H4 (cell line): Measurements from ENCODE around the gene CLSTN1. TPM values are rescaled to one million over a fixed set of nuclear protein-coding genes. Genes with fewer than 3 reads are reported as not detected.

Source experiments
- DNase-seq: peaks from one replicate; pipeline ENCODE4 v3.0.0-alpha.2; 2015; ENCODE audit warnings: low spot score
- total RNA-seq: library from RNA; depleted of rRNA; stranded (reverse); fragments of >200 nt; shearing (Covaris generic); gene quantifications from 2 replicates; pipeline ENCODE4 v1.2.3, GENCODE V29; 2014

Gene CLSTN1
- total RNA-seq, 1 experiment from 2014 or later, result 31.0 TPM

DNA sequence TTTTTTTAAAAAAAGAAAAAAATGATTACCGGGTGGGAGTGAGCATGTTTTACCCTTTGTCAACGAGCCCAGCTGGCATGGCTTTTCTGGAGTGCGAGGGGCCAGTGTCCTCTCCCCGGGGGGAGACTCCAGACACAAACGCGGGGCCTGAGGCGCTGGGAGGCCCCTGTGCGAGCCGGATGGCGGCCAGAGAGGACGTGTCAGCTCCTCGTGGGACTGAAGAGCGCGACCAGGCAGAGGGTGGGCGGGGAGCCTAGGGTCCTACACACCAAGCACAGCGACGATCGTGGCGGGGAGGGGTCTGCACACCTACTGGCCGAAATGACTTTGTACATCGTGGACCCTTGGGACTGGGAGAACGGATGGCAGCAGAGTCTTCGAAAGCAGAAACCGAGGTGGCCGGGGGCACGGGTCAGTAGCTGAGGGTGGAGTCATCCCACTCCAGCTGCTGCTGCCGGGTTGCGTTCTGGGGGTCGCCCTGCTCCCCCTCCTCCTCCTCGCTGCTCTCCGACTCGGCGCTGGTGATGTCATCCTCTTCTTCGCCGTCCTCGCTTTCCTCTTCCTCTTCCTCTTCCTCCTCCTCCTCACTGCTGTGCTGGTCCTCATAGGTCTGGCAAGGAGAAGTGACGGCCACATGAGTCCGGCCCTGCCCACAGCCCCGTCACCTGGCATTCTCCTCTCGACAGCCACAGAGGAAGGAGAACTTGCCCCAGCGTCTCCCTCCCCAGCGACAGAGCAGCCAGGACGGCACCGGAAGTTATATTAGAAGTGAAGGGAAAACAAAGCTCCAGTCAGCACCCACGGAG is 93.5 kb downstream of the CLSTN1 start:
- no peak for DNase-seq

DNA sequence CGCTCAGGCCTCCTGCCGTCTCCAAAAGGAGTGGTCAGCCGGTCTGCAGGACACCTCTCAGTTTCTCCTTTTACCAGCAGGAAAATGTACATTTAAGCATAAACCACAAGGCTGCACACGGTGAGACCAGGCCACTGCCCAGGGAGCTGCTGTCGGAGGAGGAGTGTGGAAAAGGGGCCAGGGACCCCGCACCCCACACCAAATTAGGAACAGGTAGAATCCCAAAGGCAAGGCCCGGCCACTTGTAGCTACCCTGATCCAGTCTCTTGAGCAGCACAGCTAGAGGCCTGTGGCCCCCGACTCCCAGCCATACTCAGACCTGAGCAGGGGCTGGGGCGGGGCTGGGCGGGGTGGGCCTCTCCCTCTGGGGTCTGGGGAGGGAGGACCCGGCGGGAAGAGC is 94.2 kb downstream of the CLSTN1 start:
- DNase-seq, result no peak

DNA sequence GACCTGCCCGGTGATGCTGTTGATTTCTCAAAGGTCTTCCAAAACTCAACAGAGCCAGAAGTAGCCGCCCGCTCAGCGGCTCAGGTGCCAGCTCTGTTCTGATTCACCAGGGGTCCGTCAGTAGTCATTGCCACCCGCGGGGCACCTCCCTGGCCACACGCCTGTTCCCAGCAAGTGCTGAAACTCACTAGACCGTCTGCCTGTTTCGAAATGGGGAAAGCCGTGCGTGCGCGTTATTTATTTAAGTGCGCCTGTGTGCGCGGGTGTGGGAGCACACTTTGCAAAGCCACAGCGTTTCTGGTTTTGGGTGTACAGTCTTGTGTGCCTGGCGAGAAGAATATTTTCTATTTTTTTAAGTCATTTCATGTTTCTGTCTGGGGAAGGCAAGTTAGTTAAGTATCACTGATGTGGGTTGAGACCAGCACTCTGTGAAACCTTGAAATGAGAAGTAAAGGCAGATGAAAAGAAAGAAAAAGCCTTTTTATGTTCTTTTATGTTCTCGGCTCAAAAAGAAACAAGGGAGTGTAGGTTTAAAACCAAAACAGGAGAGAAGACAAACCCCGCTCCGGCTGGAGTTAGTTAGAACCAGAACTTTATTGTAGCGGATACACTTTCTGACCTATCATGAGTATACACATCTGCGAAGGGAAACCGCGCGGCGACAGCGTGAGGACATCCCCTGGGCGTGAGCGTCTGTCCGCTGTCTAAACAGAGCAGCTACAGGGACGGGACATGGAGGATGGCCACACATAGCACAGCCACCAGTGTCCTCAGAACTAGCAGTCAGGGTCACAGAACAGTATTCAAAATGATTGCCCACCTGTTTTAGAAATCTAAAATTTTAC is 95.1 kb downstream of the CLSTN1 start:
- no peak for DNase-seq

DNA sequence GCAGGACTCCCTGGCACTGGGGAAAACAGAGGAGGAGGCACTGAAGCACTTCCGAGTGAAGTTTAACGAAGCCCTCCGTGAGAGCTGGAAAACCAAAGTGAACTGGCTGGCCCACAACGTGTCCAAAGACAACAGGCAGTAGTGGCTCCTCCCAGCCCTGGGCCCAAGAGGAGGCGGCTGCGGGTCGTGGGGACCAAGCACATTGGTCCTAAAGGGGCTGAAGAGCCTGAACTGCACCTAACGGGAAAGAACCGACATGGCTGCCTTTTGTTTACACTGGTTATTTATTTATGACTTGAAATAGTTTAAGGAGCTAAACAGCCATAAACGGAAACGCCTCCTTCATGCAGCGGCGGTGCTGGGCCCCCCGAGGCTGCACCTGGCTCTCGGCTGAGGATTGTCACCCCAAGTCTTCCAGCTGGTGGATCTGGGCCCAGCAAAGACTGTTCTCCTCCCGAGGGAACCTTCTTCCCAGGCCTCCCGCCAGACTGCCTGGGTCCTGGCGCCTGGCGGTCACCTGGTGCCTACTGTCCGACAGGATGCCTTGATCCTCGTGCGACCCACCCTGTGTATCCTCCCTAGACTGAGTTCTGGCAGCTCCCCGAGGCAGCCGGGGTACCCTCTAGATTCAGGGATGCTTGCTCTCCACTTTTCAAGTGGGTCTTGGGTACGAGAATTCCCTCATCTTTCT is 96.7 kb downstream of the CLSTN1 start:
- DNase-seq, result no peak

DNA sequence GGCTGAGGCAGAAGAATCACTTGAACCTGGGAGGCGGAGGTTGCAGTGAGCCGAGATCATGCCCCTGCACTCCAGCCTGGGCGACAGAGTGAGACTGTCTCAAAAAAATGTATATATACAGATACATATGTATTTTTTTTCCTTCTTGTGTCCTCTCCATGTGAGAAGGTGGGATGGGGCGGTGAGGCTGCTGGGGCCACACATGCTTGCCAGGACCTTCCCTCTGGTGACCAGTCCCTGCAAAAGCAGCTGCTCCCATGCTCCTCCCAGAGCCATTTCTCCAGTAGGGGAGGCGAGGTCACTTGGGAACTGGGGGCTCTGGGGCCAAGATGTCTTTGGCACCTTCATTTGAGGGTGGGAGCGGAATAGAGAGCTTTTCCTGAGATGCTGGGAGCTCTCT is 97.4 kb downstream of the CLSTN1 start:
- DNase-seq, result no peak

DNA sequence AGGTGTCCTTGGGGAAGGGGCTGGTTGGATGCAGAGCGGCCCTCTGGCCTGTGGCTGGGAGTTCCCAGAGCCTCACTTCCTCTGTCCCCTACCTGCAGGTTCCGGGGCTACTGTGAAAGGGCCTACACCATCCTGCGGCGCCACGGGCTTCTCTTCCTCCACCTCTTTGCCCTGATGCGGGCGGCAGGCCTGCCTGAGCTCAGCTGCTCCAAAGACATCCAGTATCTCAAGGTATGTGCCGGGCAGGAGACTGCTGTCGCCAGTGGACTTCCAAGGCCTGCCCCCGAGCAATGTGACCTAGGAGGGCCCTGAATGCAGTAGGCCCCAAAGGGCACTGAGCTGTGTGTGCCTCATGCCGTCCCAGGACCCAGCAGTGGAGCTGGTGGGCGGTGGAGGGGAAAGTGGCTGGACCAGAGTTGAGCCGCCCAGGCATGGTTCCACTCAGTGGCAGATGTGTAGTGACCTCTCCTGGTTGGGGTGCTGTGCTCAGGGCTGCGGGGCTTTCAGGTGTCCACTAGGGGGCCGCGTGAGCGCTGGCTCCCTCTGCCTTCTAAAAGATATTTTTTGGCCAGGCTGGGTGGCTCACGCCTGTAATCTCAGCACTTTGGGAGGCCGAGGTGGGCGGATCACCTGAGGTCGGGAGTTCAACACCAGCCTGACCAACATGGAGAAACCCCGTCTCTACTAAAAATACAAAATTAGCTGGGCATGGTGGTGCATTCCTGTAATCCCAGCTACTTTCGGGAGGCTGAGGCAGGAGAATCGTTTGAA is 98.9 kb downstream of the CLSTN1 start:
- DNase-seq, result peak; percentile 45

DNA sequence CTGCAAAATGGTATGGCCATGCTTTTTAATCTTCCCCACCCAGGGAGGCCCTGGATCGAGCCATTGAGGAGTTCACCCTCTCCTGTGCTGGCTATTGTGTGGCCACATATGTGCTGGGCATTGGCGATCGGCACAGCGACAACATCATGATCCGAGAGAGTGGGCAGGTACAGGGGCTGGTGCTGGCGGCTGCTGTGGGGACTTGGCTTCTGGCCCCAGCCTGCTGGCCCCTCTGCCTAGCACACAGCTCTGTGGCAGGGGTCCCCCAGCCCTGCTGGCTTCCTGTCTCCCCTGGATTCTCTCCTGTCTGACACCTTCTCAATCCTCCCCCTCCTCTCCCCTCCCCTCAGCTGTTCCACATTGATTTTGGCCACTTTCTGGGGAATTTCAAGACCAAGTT is 99.8 kb downstream of the CLSTN1 start:
- DNase-seq, result no peak

DNA sequence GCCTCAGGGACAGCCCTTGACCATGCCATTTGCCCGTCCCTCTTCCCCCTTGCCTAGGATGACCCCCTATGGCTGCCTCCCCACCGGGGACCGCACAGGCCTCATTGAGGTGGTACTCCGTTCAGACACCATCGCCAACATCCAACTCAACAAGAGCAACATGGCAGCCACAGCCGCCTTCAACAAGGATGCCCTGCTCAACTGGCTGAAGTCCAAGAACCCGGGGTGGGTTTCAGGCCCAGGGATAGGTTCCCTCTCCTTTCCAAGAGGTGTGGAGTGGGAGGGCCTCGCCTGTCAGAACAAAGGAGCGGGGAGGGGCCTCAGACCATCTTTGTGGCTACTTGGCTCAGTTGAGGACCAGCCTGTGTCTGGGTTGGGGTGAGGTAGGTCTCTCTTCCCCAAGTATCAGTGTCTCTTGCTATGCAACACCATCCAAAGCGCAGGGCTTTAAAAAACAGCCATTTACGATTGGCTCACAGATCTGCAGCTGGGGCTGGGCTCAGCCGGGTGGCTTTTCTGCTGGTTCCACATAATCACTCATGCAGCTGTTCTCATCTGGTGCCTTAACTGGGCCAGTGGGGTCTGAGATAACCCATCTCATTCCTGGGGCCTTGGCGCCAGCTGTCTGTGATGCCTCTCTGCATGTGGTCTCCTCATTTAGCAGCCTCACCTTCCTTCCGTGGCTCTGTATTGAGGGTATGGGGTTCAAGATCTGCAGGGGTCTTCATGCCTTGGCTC is 100.5 kb downstream of the CLSTN1 start:
- DNase-seq, result no peak

DNA sequence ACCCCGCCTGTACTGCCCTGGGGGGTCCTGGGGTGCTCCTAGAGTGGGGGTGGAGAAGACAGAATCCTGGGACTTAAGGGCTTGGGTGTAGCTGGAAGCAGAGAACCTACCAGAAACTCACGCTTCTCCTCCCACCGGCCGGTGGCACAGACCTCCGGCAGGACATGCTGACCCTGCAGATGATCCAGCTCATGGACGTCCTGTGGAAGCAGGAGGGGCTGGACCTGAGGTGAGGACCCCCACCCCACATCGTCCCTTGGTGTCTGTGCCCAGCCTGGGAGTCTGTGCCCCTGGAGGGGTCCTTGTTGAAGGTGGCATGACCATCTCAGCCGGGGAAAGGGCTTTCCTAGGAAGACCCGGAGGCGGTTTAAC is 101.4 kb downstream of the CLSTN1 start:
- DNase-seq, result no peak

DNA sequence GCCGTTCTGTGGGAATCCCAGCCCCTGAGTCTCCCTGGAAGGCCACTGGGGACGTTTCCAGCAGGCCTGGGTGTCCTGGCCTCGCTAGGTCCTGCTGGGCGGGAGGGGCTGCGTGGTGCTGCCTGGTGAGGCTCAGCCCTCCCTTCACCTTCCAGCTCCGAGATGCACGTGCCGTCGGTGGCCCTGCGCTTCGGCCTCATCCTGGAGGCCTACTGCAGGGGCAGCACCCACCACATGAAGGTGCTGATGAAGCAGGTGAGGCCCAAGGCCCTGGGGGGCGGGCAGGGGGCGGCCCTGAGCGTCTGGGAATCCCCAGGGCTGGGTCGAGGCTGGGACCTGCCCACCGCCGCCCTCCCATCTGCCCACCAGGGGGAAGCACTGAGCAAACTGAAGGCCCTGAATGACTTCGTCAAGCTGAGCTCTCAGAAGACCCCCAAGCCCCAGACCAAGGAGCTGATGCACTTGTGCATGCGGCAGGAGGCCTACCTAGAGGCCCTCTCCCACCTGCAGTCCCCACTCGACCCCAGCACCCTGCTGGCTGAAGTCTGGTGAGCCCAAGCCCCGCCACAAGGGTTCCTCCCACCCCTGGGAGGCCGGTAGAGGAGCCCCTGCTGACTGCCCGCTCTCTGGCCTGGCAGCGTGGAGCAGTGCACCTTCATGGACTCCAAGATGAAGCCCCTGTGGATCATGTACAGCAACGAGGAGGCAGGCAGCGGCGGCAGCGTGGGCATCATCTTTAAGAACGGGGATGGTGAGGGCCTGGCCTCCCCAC is 102.0 kb downstream of the CLSTN1 start:
- no peak for DNase-seq

DNA sequence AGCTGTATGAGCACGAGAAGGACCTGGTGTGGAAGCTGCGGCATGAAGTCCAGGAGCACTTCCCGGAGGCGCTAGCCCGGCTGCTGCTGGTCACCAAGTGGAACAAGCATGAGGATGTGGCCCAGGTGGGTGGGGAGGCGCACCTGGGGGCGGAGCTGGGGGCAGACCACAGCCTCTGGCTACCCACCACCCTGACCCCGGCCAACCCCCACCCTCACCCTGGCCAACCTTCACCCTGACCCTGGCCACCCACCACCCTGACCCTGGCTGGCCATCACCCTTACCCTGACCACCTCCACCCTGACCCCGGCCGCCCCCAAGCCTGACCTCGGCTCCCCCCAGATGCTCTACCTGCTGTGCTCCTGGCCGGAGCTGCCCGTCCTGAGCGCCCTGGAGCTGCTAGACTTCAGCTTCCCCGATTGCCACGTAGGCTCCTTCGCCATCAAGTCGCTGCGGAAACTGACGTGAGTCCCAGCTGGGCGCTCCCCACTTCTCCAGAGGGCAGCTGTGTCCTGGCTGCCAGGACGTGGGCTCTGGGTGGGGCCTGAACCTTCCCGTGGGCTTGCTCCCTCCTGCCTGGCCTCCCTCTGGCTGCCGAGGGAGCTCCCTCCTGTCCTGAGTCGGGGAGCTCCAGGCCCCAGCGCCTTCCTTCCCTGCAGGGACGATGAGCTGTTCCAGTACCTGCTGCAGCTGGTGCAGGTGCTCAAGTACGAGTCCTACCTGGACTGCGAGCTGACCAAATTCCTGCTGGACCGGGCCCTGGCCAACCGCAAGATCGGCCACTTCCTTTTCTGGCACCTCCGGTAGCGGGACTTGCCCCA is 102.8 kb downstream of the CLSTN1 start:
- DNase-seq, result no peak

DNA sequence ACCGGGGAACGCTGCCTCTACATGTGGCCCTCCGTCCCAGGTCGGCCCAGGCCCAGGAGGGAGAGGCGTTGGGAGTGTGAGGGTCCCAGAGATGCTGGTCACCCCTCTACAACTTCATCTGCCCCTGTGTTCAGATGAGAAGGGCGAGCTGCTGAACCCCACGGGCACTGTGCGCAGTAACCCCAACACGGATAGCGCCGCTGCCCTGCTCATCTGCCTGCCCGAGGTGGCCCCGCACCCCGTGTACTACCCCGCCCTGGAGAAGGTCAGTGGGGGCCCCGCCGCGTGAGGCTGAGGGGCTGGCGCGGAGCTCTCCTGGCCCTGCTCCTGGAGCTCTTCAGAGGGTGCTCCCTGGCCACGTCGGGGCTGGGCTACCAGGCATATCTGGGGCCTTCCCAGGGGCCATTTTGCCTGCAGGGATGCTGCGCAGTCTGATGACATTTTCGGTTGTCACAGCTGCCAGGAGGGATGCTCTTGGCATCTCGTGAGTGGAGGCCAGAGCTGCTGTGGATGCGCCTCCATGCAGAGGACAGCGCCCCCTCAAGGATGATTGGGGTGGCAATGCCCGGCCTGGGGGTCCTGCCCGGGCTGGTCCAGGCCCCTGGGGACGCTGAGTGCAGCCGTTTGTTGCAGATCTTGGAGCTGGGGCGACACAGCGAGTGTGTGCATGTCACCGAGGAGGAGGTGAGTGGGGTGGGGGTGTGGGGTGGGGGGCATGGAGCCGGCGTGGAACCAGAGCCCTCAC is 103.6 kb downstream of the CLSTN1 start:
- no peak for DNase-seq

DNA sequence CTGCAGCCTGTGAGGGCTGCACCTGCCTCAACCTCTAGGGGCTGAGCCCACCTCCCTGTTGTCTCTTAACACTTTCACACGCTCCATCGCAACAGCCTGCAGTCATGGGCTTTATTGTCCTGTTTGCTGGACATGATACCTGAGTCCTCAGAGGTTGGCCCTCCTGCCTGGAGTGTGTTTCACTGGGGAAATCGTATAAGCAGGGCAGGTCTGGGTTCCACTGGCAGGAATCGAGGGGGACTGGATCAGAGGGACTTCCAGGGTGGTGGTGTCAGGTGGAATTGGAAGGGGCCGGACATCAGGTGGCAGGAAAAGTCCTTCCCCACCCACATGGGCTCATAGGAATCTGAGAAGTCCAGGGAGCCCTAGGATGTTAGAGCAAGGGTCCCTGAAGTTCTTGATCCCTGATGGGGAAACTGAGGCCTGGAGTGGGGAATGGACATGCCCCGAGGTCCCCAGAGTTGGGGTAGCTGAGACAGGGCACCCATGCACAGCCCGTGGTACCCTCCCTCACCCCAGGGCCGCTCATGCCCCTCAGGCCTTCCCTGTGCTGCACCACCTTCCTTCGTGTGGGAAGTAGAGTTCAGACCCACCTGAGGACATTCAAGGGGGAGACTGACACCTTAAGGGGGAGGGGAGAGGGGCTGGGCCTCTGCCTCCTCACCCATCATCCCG is 105.6 kb downstream of the CLSTN1 start:
- DNase-seq, result no peak

DNA sequence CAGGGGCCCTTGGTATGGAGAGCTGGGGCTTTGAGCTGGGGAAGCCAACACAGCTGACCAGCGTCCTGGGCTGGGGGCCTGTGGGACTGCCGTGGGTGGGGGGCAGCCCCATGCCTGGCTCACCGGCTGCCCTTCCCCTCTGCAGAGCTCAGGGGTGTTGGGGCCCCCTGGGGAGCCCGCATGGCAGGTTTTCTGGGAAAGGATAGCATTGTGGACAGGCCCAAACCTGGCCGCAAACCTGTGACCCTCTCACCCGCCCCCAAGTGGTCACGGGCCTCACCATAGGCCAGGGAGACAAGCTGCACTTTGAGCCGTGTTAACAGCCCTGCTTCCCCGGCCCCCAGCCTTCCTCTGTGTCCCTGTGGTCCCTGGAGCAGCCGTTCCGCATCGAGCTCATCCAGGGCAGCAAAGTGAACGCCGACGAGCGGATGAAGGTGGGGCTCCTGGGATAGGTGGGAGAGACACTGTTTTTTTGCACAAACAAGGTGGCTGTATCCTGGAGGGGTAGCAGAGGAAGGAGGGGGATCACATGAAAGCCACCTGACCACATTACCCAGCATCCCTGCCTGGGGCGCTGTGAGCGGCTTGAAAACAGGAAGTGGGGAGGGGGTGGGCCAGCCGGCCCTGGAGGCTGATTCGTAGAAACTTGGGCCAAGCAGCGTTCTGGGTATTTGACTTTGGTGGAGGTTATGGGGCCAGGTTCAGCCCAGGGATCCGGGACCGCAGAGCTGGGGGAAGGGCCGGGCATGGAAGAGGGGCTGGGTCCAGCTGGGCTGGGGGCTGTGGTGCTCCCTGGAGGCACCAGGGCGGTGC is 106.4 kb downstream of the CLSTN1 start:
- no peak for DNase-seq

DNA sequence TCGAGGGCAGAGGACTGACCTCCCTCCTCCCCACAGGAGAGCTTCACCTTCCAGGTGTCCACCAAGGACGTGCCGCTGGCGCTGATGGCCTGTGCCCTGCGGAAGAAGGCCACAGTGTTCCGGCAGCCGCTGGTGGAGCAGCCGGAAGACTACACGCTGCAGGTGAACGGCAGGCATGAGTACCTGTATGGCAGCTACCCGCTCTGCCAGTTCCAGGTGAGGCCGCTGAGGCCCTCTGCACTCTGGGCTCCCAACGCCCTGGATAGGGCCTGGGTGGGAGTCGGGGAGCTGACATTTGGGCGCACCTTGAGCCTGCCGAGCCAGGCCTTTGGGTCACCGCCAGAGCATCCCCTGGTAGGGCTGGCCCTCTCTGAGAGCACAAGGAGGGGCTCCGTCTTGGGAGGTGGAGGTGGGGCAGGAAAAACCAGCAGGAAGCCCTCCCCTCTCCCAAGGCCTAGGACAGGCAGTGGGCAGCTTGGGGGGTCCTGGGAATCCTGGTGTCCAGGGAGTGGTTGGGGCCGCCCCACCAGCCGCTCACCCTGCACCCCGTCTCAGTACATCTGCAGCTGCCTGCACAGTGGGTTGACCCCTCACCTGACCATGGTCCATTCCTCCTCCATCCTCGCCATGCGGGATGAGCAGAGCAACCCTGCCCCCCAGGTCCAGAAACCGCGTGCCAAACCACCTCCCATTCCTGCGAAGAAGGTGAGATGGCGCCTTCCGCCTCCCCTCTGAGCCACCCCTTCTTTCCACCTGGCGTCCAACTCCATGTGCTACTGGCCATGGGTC is 107.2 kb downstream of the CLSTN1 start:
- DNase-seq, result no peak

DNA sequence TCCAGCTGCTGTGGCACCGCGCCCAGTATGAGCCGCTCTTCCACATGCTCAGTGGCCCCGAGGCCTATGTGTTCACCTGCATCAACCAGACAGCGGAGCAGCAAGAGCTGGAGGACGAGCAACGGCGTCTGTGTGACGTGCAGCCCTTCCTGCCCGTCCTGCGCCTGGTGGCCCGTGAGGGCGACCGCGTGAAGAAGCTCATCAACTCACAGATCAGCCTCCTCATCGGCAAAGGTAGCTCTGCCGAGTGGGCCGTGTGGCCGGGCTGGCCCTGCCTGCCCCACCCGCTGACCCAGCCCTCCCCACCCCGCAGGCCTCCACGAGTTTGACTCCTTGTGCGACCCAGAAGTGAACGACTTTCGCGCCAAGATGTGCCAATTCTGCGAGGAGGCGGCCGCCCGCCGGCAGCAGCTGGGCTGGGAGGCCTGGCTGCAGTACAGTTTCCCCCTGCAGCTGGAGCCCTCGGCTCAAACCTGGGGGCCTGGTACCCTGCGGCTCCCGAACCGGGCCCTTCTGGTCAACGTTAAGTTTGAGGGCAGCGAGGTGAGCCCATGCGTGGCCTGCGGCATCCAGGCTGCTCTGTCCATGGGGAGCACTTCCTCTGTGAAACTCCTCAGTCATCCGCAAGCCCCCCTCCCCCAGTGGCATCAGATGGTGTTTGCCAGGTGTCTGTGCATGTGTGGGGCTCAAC is 108.1 kb downstream of the CLSTN1 start:
- DNase-seq, result no peak
